AG10803 (cell line): ENCODE measurements around the gene CEP112.
"Not testable (repeated sequence)": the region's sequence is repeated elsewhere in the genome, so short reads cannot be mapped to it uniquely, and the experiment has no call there.

Experiments used
- DNase-seq: peaks from one replicate; pipeline ENCODE4 v3.0.0; 2010; ENCODE audit warnings: low read depth
- H3K4me3 ChIP-seq: 2 replicates; pipeline ENCODE4 v1.5.1; 2011; ENCODE audit warnings: mild to moderate bottlenecking, low read length, control low read depth
- CTCF ChIP-seq: conservative IDR thresholded peaks from 2 replicates; pipeline ENCODE4 v1.5.1; 2011; ENCODE audit warnings: mild to moderate bottlenecking, low read length, control low read depth, inconsistent platforms

The CEP112 gene

GRCh38 chr17:66085221-66085620 lies 106.7 kb downstream of the CEP112 start:
- no peak overlapping the region for H3K4me3 ChIP-seq
- no peak for TF ChIP-seq CTCF
- DNase-seq: no peak

GRCh38 chr17:66080670-66081069 lies 111.3 kb downstream of the CEP112 start:
- not testable (repeated sequence) for DNase-seq, H3K4me3 ChIP-seq

GRCh38 chr17:66076546-66077190 lies 115.3 kb downstream of the CEP112 start:
- TF ChIP-seq CTCF: no peak
- DNase-seq: no peak
- H3K4me3 ChIP-seq: no peak overlapping the region

GRCh38 chr17:66073384-66073783 lies 118.5 kb downstream of the CEP112 start:
- H3K4me3 ChIP-seq: no peak overlapping the region
- TF ChIP-seq CTCF: no peak
- DNase-seq: no peak

- no peak overlapping the region for H3K4me3 ChIP-seq
- no peak for TF ChIP-seq CTCF
- no peak for DNase-seq
These were observed 128.2 kb downstream of the CEP112 start for GRCh38 chr17:66063686-66064085.

GRCh38 chr17:66056148-66056547 lies 135.8 kb downstream of the CEP112 start:
- no peak overlapping the region for H3K4me3 ChIP-seq
- TF ChIP-seq CTCF: no peak
- no peak for DNase-seq

GRCh38 chr17:66054242-66054641 lies 137.7 kb downstream of the CEP112 start:
- no peak for TF ChIP-seq CTCF
- no peak overlapping the region for H3K4me3 ChIP-seq
- no peak for DNase-seq

- no peak for DNase-seq
- no peak overlapping the region for H3K4me3 ChIP-seq
- TF ChIP-seq CTCF: no peak
These were observed 147.8 kb downstream of the CEP112 start for GRCh38 chr17:66044083-66044482.
